Measurements from ENCODE around the gene FER. TPM values are rescaled to one million over a fixed set of nuclear protein-coding genes. Genes with fewer than 3 reads are reported as not detected.

Gene FER
- total and polyA plus RNA-seq, 9 of the 15 experiments (the other 6 are each of a cell fraction or from before 2014, with no cell fraction given) = 6.7 to 18.2 (median 8.9) TPM

GRCh38 chr5:108924457-108924961 lies 176.8 kb downstream of the FER start (continued):
- no peak for TF ChIP-seq ATF3 (IDR thresholded peaks at IDR 0.05)
- TF ChIP-seq ATF3 (CRISPR knock-in tag; conservative IDR thresholded peaks at IDR 0.05) = no peak
- no peak for TF ChIP-seq RBM22 (IDR thresholded peaks at IDR 0.05; ENCODE audit: low read depth, low read length, poor library complexity, severe bottlenecking)
- TF ChIP-seq FOXK1 (CRISPR knock-in tag; IDR thresholded peaks at IDR 0.05; ENCODE audit: borderline replicate concordance) = no peak
- TF ChIP-seq ZC3H11A (IDR thresholded peaks at IDR 0.05; ENCODE audit: low read depth, low read length) = no peak
- no peak for TF ChIP-seq NFRKB (IDR thresholded peaks at IDR 0.05; ENCODE audit: low read depth)
- TF ChIP-seq NKRF (IDR thresholded peaks at IDR 0.05; ENCODE audit: borderline replicate concordance) = no peak
- TF ChIP-seq PHF20 (IDR thresholded peaks at IDR 0.05; ENCODE audit: partially characterized antibody) = peak; percentile 22
- no peak for TF ChIP-seq NCOA6 (IDR thresholded peaks at IDR 0.05)
- TF ChIP-seq E2F3 (CRISPR knock-in tag; IDR thresholded peaks at IDR 0.05) = no peak
- no peak for TF ChIP-seq CREBBP (IDR thresholded peaks at IDR 0.05; ENCODE audit: low read depth, low read length)
- no peak for TF ChIP-seq E2F4 (CRISPR knock-in tag; IDR thresholded peaks at IDR 0.05; ENCODE audit: low read depth)
- no peak for TF ChIP-seq DNMT1 (IDR thresholded peaks at IDR 0.05)
- TF ChIP-seq ZNF830 (CRISPR knock-in tag; IDR thresholded peaks at IDR 0.05) = no peak
- TF ChIP-seq BCOR (IDR thresholded peaks at IDR 0.05) = no peak
- peak; percentile 25; the same call in 1 of the 2 replicates for TF ChIP-seq C11orf30 (IDR thresholded peaks at IDR 0.05; ENCODE audit: low read depth)
- TF ChIP-seq DIDO1 (tag; IDR thresholded peaks at IDR 0.05; ENCODE audit: low read depth) = peak; percentile 63; the same call in 1 of the 2 replicates
- TF ChIP-seq ZEB2 (IDR thresholded peaks at IDR 0.05) = no peak
- TF ChIP-seq CREB3L1 (IDR thresholded peaks at IDR 0.05; ENCODE audit: borderline replicate concordance, low read depth) = no peak
- TF ChIP-seq BDP1 (IDR thresholded peaks at IDR 0.05; ENCODE audit: insufficient read depth, insufficient read length) = no peak
- TF ChIP-seq ZNF274 (IDR thresholded peaks at IDR 0.05; ENCODE audit: borderline replicate concordance, low read depth, low read length) = no peak
- TF ChIP-seq FOXM1 (IDR thresholded peaks at IDR 0.05; ENCODE audit: low read depth) = peak; percentile 41; the same call in 1 of the 2 replicates
- TF ChIP-seq FOXM1 (CRISPR knock-in tag; IDR thresholded peaks at IDR 0.05; ENCODE audit: low read depth) = no peak
- peak; percentile 15 to 54; a peak in 3 of 4 replicates for TF ChIP-seq RAD21 (CRISPR knock-in tag; conservative IDR thresholded peaks at IDR 0.05 in 1 of 2, IDR thresholded peaks at IDR 0.05 in 1 of 2)
- TF ChIP-seq PPARD (CRISPR knock-in tag; IDR thresholded peaks at IDR 0.05) = no peak
